Measurements from ENCODE around the gene GOLGA6L25.
A peak's percentile ranks its signal among the peaks of the same experiment; 100 is the strongest.
"Not testable (repeated sequence)": the region's sequence is repeated elsewhere in the genome, so short reads cannot be mapped to it uniquely, and the experiment has no call there.

Gene GOLGA6L25

GRCh38 chr15:28553268-28553667 lies at the start of gene GOLGA6L25:
TSS of gene GOLGA6L25 (plus strand) at chr15:28553568. CDS start at chr15:28553629, 61 bp downstream.
- not testable (repeated sequence) for H3K27ac Mint-ChIP-seq; H3K9me3 Mint-ChIP-seq (ENCODE audit: low read depth); H3K36me3 Mint-ChIP-seq; H3K4me1 Mint-ChIP-seq (ENCODE audit: low read depth); H3K4me3 Mint-ChIP-seq; H3K27me3 Mint-ChIP-seq

- H3K9me3 Mint-ChIP-seq (ENCODE audit: low read depth); H3K27ac Mint-ChIP-seq; H3K27me3 Mint-ChIP-seq; H3K4me1 Mint-ChIP-seq (ENCODE audit: low read depth); H3K36me3 Mint-ChIP-seq; H3K4me3 Mint-ChIP-seq: not testable (repeated sequence)
These were observed 45.0 kb upstream of the GOLGA6L25 start for GRCh38 chr15:28508217-28508889.

GRCh38 chr15:28514128-28514527 lies 39.2 kb upstream of the GOLGA6L25 start:
- not testable (repeated sequence) for H3K4me1 Mint-ChIP-seq (ENCODE audit: low read depth); H3K36me3 Mint-ChIP-seq; H3K4me3 Mint-ChIP-seq; H3K9me3 Mint-ChIP-seq (ENCODE audit: low read depth); H3K27ac Mint-ChIP-seq; H3K27me3 Mint-ChIP-seq

- H3K27ac Mint-ChIP-seq; H3K36me3 Mint-ChIP-seq; H3K4me3 Mint-ChIP-seq; H3K9me3 Mint-ChIP-seq (ENCODE audit: low read depth); H3K4me1 Mint-ChIP-seq (ENCODE audit: low read depth); H3K27me3 Mint-ChIP-seq: not testable (repeated sequence)
These were observed 38.2 kb upstream of the GOLGA6L25 start for GRCh38 chr15:28515208-28515607.

- H3K4me1 Mint-ChIP-seq (ENCODE audit: low read depth); H3K9me3 Mint-ChIP-seq (ENCODE audit: low read depth); H3K27ac Mint-ChIP-seq; H3K4me3 Mint-ChIP-seq; H3K36me3 Mint-ChIP-seq; H3K27me3 Mint-ChIP-seq: not testable (repeated sequence)
These were observed 20.4 kb upstream of the GOLGA6L25 start, which contains the start of gene GOLGA8G for GRCh38 chr15:28532954-28533353. TSS of gene GOLGA8G (minus strand) at chr15:28532971. CDS start at chr15:28532909, 62 bp downstream.

- H3K4me3 Mint-ChIP-seq; H3K4me1 Mint-ChIP-seq (ENCODE audit: low read depth); H3K36me3 Mint-ChIP-seq; H3K9me3 Mint-ChIP-seq (ENCODE audit: low read depth); H3K27me3 Mint-ChIP-seq; H3K27ac Mint-ChIP-seq: not testable (repeated sequence)
These were observed 20.0 kb downstream of the GOLGA6L25 start for GRCh38 chr15:28573351-28573750.

GRCh38 chr15:28588977-28589606 lies 35.7 kb downstream of the GOLGA6L25 start:
- H3K4me3 Mint-ChIP-seq; H3K9me3 Mint-ChIP-seq (ENCODE audit: low read depth); H3K27ac Mint-ChIP-seq; H3K27me3 Mint-ChIP-seq; H3K4me1 Mint-ChIP-seq (ENCODE audit: low read depth); H3K36me3 Mint-ChIP-seq: not testable (repeated sequence)

GRCh38 chr15:28589769-28590168 lies 36.4 kb downstream of the GOLGA6L25 start:
- Mint-ChIP-seq H3K27ac (peak overlapping the region; percentile 73), H3K4me3 (peak overlapping the region; percentile 96)
- not testable (repeated sequence) for H3K27me3 Mint-ChIP-seq; H3K4me1 Mint-ChIP-seq (ENCODE audit: low read depth); H3K9me3 Mint-ChIP-seq (ENCODE audit: low read depth); H3K36me3 Mint-ChIP-seq

GRCh38 chr15:28592395-28592794 lies 39.0 kb downstream of the GOLGA6L25 start:
- H3K27me3 Mint-ChIP-seq; H3K4me3 Mint-ChIP-seq; H3K9me3 Mint-ChIP-seq (ENCODE audit: low read depth); H3K4me1 Mint-ChIP-seq (ENCODE audit: low read depth); H3K27ac Mint-ChIP-seq; H3K36me3 Mint-ChIP-seq: not testable (repeated sequence)

- H3K9me3 Mint-ChIP-seq (ENCODE audit: low read depth); H3K36me3 Mint-ChIP-seq; H3K27ac Mint-ChIP-seq; H3K4me3 Mint-ChIP-seq; H3K4me1 Mint-ChIP-seq (ENCODE audit: low read depth); H3K27me3 Mint-ChIP-seq: not testable (repeated sequence)
These were observed 40.2 kb downstream of the GOLGA6L25 start for GRCh38 chr15:28593424-28594129.

GRCh38 chr15:28597471-28597870 lies 44.1 kb downstream of the GOLGA6L25 start:
- H3K4me3 Mint-ChIP-seq; H3K27me3 Mint-ChIP-seq; H3K4me1 Mint-ChIP-seq (ENCODE audit: low read depth); H3K36me3 Mint-ChIP-seq; H3K9me3 Mint-ChIP-seq (ENCODE audit: low read depth); H3K27ac Mint-ChIP-seq: not testable (repeated sequence)

GRCh38 chr15:28598209-28598608 lies 44.8 kb downstream of the GOLGA6L25 start:
- H3K9me3 Mint-ChIP-seq (ENCODE audit: low read depth); H3K27me3 Mint-ChIP-seq; H3K4me3 Mint-ChIP-seq; H3K27ac Mint-ChIP-seq; H3K36me3 Mint-ChIP-seq; H3K4me1 Mint-ChIP-seq (ENCODE audit: low read depth): not testable (repeated sequence)

- not testable (repeated sequence) for H3K4me3 Mint-ChIP-seq; H3K9me3 Mint-ChIP-seq (ENCODE audit: low read depth); H3K4me1 Mint-ChIP-seq (ENCODE audit: low read depth); H3K27me3 Mint-ChIP-seq; H3K27ac Mint-ChIP-seq; H3K36me3 Mint-ChIP-seq
These were observed 48.8 kb downstream of the GOLGA6L25 start for GRCh38 chr15:28602152-28602551.
